ENCODE measurements around the gene TLE1. TPM values are rescaled to one million over a fixed set of nuclear protein-coding genes. Genes with fewer than 3 reads are reported as not detected.

Gene TLE1
- total RNA-seq, 1 experiment from 2014 or later: 97.7 TPM

DNA sequence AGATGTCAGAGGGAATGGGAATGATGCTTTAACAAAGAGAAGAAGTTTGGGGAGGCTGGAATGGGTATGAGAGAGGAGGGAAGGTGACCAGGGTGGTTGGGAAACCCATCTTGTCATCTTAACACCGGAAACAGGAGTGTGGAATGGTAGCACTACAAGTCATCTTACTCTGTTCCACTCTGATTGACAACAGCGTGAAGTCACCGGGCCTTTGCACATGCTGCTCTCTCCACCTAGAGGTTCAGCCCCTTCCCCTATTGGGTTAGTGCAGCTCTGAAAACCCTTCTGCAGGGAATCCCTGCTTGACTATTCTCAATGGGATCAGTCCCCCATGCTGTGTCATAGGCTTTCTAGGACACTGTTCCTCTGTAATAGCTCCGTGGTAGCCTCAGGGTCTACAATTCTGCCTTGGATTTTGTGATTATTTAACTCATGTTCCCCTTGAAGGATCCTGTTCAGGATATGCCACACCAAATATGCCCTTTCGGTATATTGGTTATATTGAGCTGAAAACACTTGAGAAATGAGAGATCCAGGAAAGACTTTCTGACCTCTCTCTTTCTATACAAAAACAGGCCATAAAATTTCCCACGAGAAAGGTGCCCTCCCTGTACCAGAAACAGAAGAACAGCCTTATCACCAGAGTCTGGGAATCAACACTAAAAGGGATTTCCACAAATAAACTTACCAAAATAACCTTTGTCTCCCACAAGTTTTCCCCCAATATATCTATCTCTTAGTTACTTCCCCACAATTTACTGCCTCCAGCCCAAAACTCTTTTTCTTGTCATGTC is 86.3 kb downstream of the TLE1 start:
- Mint-ChIP-seq H3K4me1 (peaks cover 45% of the 10 kb centered on the region), H3K27ac (no peak overlapping the region), H3K36me3 (peaks cover 58% of the 10 kb centered on the region), H3K4me3 (no peak overlapping the region), H3K27me3 (ENCODE audit: low read depth) (no peaks in the 10 kb centered on the region), H3K9me3 (peaks cover 3% of the 10 kb centered on the region; the same call in 1 of the 2 replicates)
- ChIA-PET POLR2A (interaction anchor here (0.5 kb wide), 1 partner anchor 250 kb away, joined by 3 read pairs; no protein-coding TSS in a partner anchor), CTCF (no interaction called here)
- TF ChIP-seq MAX (CRISPR knock-in tag; IDR thresholded peaks at IDR 0.05) (no peak), IRF2 (CRISPR knock-in tag; IDR thresholded peaks at IDR 0.05; ENCODE audit: borderline replicate concordance, low read depth) (no peak), NFYB (CRISPR knock-in tag; conservative IDR thresholded peaks at IDR 0.05; ENCODE audit: low read depth) (no peak), ZNF396 (CRISPR knock-in tag; IDR thresholded peaks at IDR 0.05; ENCODE audit: borderline replicate concordance) (no peak), RELA (CRISPR knock-in tag; IDR thresholded peaks at IDR 0.05; ENCODE audit: borderline replicate concordance) (no peak), ZNF219 (CRISPR knock-in tag; IDR thresholded peaks at IDR 0.05; ENCODE audit: borderline replicate concordance) (no peak), ATF1 (CRISPR knock-in tag; IDR thresholded peaks at IDR 0.05) (no peak), ZNF138 (CRISPR knock-in tag; conservative IDR thresholded peaks at IDR 0.05) (no peak), ZNF671 (CRISPR knock-in tag; IDR thresholded peaks at IDR 0.05) (no peak), CREB1 (CRISPR knock-in tag; IDR thresholded peaks at IDR 0.05) (no peak), RORB (CRISPR knock-in tag; IDR thresholded peaks at IDR 0.05) (no peak), ZNF281 (CRISPR knock-in tag; IDR thresholded peaks at IDR 0.05) (no peak), FOXK1 (CRISPR knock-in tag; IDR thresholded peaks at IDR 0.05) (no peak), NR2C2 (CRISPR knock-in tag; IDR thresholded peaks at IDR 0.05) (no peak), NFE2L1 (CRISPR knock-in tag; IDR thresholded peaks at IDR 0.05) (no peak)
- TF ChIP-seq, protein P1, sequence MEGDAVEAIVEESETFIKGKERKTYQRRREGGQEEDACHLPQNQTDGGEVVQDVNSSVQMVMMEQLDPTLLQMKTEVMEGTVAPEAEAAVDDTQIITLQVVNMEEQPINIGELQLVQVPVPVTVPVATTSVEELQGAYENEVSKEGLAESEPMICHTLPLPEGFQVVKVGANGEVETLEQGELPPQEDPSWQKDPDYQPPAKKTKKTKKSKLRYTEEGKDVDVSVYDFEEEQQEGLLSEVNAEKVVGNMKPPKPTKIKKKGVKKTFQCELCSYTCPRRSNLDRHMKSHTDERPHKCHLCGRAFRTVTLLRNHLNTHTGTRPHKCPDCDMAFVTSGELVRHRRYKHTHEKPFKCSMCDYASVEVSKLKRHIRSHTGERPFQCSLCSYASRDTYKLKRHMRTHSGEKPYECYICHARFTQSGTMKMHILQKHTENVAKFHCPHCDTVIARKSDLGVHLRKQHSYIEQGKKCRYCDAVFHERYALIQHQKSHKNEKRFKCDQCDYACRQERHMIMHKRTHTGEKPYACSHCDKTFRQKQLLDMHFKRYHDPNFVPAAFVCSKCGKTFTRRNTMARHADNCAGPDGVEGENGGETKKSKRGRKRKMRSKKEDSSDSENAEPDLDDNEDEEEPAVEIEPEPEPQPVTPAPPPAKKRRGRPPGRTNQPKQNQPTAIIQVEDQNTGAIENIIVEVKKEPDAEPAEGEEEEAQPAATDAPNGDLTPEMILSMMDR (IDR thresholded peaks at IDR 0.05): no peak
- TF ChIP-seq, protein P2, sequence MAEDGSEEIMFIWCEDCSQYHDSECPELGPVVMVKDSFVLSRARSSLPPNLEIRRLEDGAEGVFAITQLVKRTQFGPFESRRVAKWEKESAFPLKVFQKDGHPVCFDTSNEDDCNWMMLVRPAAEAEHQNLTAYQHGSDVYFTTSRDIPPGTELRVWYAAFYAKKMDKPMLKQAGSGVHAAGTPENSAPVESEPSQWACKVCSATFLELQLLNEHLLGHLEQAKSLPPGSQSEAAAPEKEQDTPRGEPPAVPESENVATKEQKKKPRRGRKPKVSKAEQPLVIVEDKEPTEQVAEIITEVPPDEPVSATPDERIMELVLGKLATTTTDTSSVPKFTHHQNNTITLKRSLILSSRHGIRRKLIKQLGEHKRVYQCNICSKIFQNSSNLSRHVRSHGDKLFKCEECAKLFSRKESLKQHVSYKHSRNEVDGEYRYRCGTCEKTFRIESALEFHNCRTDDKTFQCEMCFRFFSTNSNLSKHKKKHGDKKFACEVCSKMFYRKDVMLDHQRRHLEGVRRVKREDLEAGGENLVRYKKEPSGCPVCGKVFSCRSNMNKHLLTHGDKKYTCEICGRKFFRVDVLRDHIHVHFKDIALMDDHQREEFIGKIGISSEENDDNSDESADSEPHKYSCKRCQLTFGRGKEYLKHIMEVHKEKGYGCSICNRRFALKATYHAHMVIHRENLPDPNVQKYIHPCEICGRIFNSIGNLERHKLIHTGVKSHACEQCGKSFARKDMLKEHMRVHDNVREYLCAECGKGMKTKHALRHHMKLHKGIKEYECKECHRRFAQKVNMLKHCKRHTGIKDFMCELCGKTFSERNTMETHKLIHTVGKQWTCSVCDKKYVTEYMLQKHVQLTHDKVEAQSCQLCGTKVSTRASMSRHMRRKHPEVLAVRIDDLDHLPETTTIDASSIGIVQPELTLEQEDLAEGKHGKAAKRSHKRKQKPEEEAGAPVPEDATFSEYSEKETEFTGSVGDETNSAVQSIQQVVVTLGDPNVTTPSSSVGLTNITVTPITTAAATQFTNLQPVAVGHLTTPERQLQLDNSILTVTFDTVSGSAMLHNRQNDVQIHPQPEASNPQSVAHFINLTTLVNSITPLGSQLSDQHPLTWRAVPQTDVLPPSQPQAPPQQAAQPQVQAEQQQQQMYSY (CRISPR knock-in tag; IDR thresholded peaks at IDR 0.05): no peak
- DNase-seq (ENCODE audit: low spot score) (no peak), ATAC-seq (no peak)
